Sigmoid colon (tissue), 4 donors: Measurements from ENCODE around the gene FGF10.

ENCODE experiments used
- EP300 ChIP-seq, 4 donors: sonication (generic); formaldehyde crosslinking; IDR thresholded peaks; one replicate each; pipeline ENCODE4 v1.6.1; 2017; ENCODE audit warnings: antibody characterized with exemption in 4 of 4
- POLR2A ChIP-seq, 2 donors: fragments of 450-650 bp; IDR thresholded peaks; one replicate each; pipeline ENCODE4 v1.6.1; 2016; ENCODE audit warnings: antibody characterized with exemption in 2 of 2, mild to moderate bottlenecking in 2 of 2, moderate library complexity in 2 of 2
- POLR2AphosphoS5 ChIP-seq, 4 donors: sonication (generic); formaldehyde crosslinking; IDR thresholded peaks; one replicate each; pipeline ENCODE4 v1.6.1; 2017; ENCODE audit warnings: antibody characterized with exemption in 4 of 4
- TF ChIP-seq, protein P1 (sequence below), 4 experiments: fragments of 450-650 bp in 3 of 4; fragments of 200-600 bp in 1 of 4; IDR thresholded peaks; one replicate each; pipeline ENCODE4 v1.5.1; 2016 to 2019; ENCODE audit warnings: antibody characterized with exemption in 4 of 4, mild to moderate bottlenecking in 3 of 4, moderate library complexity in 2 of 4

DNA sequence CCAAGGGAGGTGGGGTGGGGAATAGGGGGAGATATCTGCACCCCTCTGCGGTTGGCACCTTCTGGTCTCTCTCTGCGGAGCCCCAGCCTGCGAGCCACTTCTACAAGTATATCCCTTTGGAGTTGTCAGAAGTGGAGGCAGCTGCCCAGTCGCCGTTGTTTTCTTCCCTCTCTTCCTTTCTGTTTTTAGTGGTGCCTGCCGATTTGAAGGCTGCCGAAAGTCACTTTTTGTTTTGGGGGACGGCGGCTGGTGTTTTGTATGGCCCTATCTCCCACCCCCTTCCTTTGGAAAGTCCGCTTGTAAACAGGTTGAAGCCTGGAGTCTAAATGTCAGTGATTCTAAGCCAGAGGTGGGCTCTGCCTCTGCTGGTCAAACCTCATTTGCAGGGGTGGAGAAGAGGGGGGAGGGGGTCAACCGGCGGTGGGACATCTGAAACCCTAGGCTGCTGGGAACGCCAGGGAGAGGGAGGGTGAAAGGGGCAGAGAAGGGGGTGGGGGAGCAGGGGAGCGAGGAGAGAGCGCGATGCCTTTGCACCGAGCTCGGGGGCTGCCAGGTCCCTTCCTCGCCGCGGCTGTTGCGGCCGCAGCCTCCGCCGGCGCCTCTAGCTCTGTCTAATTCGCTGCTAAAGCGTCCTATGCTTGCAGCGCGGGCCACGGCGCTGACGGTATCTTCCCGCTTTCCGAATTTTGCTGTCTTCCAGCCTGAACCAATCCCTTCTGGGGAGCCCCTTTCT, at the start of gene FGF10:
- TF ChIP-seq POLR2AphosphoS5 (IDR thresholded peaks at IDR 0.05) (peak; percentile 4 to 62 (median 30)), POLR2A (IDR thresholded peaks at IDR 0.05) (peak in 1 of 2 donors; percentile 8), EP300 (IDR thresholded peaks at IDR 0.05) (no peak)
- TF ChIP-seq, protein P1, sequence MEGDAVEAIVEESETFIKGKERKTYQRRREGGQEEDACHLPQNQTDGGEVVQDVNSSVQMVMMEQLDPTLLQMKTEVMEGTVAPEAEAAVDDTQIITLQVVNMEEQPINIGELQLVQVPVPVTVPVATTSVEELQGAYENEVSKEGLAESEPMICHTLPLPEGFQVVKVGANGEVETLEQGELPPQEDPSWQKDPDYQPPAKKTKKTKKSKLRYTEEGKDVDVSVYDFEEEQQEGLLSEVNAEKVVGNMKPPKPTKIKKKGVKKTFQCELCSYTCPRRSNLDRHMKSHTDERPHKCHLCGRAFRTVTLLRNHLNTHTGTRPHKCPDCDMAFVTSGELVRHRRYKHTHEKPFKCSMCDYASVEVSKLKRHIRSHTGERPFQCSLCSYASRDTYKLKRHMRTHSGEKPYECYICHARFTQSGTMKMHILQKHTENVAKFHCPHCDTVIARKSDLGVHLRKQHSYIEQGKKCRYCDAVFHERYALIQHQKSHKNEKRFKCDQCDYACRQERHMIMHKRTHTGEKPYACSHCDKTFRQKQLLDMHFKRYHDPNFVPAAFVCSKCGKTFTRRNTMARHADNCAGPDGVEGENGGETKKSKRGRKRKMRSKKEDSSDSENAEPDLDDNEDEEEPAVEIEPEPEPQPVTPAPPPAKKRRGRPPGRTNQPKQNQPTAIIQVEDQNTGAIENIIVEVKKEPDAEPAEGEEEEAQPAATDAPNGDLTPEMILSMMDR (IDR thresholded peaks at IDR 0.05), result no peak
